AG04449 (cell line): ENCODE measurements around the gene HLA-F.

Experiments
- CTCF ChIA-PET: fragments of 350-600 bp; formaldehyde crosslinking; extraction: SDS; loops from one replicate; lab custom pipeline; 2021; ENCODE audit warnings: antibody characterized with exemption; lab: Yijun Ruan, JAX
- POLR2A ChIA-PET: fragments of 400-600, 350-600 bp; formaldehyde crosslinking; extraction: SDS; loops from one replicate; lab custom pipeline; 2020; ENCODE audit warnings: antibody characterized with exemption, inconsistent platforms; lab: Yijun Ruan, JAX
- DNase-seq: peaks from one replicate; pipeline ENCODE4 v3.0.0-alpha.2; 2010; ENCODE audit warnings: low read depth, low spot score
- H3K4me3 ChIP-seq: 2 replicates; pipeline ENCODE4 v1.5.1; 2011; ENCODE audit warnings: low read depth, mild to moderate bottlenecking, control low read depth, low read length
- TF ChIP-seq, protein P1 (sequence below): IDR thresholded peaks from one replicate; pipeline ENCODE4 v1.5.1; 2011; ENCODE audit warnings: mild to moderate bottlenecking, moderate library complexity, low read length, control low read depth, inconsistent platforms; ENCODE audit not compliant: insufficient read depth; ENCODE audit errors: missing control alignments

HLA-F gene

DNA sequence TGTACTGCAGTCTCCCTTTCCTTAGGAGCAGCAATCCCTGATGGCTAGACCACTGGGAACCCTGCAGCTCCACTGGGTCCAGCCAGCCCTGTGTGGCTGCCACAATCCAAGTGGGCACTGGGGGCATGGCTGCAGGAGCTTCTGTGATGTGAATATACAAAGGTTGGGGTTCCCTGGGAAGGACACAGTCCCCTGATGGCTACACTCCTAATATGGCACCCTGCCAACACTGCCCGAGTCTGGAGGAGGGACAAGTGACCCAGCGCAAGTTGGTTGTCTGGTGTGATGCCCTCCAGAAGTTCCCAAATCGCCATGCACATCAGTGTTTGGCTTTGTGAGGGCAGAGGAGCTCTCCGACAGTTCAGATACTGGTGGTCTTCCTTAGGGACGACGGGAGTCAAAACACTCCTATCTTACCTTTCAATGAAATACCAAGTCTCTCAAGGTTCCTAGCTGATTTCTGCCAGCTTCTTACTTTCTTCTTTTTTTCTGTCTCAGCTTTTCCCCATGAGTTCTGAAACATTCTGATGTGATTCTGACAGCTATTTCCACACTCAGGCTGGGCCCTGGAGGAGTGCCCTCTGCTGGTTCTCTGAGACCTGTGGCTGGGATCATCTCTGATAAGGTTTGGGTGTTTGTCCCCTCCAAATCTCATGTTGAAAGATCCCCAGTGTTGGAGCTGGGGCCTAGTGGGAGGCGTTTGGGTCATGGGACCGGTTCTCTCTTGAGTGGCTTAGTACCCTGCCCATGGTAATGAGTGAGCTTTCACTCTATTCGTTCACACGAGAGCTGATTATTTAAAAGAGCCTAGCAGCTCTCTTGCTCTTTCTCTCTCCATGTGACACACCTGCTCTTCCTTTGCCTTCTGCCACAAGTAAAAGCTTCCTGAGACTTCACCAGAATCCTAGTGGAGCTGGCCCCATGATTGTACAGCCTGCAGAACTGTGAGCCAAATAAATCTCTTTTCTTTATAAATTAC is 26.8 kb upstream of the HLA-F start:
- CTCF ChIA-PET, result interaction anchor here (0.9 to 5.3 kb wide), 13 partner anchors 9 to 57 kb away, joined by 3 to 93 read pairs (median 4); no protein-coding TSS in a partner anchor
- POLR2A ChIA-PET, result no interaction called here
- no peak overlapping the region for H3K4me3 ChIP-seq
- TF ChIP-seq, protein P1, sequence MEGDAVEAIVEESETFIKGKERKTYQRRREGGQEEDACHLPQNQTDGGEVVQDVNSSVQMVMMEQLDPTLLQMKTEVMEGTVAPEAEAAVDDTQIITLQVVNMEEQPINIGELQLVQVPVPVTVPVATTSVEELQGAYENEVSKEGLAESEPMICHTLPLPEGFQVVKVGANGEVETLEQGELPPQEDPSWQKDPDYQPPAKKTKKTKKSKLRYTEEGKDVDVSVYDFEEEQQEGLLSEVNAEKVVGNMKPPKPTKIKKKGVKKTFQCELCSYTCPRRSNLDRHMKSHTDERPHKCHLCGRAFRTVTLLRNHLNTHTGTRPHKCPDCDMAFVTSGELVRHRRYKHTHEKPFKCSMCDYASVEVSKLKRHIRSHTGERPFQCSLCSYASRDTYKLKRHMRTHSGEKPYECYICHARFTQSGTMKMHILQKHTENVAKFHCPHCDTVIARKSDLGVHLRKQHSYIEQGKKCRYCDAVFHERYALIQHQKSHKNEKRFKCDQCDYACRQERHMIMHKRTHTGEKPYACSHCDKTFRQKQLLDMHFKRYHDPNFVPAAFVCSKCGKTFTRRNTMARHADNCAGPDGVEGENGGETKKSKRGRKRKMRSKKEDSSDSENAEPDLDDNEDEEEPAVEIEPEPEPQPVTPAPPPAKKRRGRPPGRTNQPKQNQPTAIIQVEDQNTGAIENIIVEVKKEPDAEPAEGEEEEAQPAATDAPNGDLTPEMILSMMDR, result peak; percentile 46
- no peak for DNase-seq

DNA sequence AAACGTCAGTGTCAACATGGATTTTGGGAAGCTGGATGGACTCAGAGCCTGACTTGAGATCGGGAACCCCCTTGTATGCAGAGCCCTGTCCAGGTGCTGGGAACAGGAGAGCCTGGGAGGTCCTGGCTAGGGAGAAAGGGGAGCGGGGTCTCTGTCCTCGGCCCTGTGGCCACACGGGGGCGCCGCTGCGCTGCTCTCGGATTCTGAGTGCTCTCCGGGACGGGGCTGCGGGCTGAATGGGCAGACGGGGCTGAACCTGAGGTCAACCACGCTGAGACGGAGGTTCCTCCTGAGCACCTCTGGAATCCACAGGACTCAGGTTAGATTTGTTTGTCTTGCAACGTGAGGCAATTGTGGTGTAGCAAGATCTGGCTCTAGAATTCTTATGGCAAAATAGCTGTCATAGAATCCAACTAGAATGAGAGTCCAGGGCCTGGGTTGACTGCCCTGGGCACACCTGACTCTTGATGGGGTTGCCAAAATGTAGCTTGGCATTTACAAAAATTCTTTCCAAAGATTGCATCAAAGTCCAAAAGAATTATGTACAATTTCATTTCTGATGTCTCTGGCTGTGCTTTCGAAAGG is 20.6 kb upstream of the HLA-F start:
- POLR2A ChIA-PET, result no interaction called here
- DNase-seq, result no peak
- no peak overlapping the region for H3K4me3 ChIP-seq
- TF ChIP-seq, protein P1, result peak; percentile 91
- CTCF ChIA-PET, result interaction anchor here (0.6 to 1.5 kb wide), 10 partner anchors 13 to 429 kb away, joined by 3 to 15 read pairs (median 3); no protein-coding TSS in a partner anchor

DNA sequence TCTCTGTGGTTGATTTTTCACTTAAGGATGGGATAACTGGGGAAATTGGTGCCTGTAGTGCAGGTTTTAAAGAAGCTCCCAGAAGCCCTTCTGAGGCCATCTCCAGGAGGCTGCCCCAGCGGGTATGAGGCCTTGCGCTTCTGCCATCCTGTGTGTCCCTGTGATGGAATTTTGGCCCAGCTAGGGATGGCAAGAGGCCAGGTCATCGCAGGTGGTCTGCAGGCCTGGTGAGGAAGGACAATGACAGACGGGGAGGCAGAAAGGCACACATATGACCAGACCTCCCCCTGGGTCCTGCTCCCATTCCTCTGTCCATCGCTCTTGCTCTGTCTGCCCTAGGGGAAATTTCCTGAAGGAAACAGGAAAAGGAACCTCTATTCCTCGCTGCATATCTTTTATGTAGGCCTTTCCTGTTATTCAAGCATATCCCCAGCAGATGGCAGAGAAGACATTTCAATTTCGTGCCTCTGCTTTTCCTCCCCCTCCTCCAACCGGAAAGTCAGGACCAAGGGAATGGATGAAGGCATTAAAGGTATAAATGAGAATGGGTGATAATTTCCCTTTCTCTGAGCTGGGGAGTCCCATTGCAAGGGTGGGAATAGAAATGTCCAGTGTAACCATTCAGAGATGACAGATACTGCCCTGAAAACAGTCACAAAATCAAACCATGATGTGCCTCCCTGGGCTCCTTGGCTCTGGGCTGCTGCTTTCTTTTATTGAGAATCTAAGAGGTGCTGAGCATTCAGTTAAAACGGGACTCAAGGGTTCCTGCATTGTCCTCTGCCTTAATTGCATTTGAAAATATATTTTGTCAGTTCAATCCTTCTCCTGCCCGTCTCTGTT is 17.6 kb upstream of the HLA-F start:
- H3K4me3 ChIP-seq, result no peak overlapping the region
- TF ChIP-seq, protein P1, result peak; percentile 54
- ChIA-PET POLR2A (no interaction called here), CTCF (interaction anchor here (0.6 to 2.6 kb wide), 13 partner anchors 9 to 426 kb away, joined by 3 to 33 read pairs (median 4); no protein-coding TSS in a partner anchor)
- DNase-seq, result peak; percentile 10

- DNase-seq, result no peak
- POLR2A ChIA-PET, result no interaction called here
- TF ChIP-seq, protein P1, result no peak
- H3K4me3 ChIP-seq, result no peak overlapping the region
- CTCF ChIA-PET, result interaction anchor here (0.7 to 2.0 kb wide), 8 partner anchors 10 to 139 kb away, joined by 3 to 12 read pairs (median 4); no protein-coding TSS in a partner anchor
These were observed 14.6 kb upstream of the HLA-F start for GRCh38 chr6:29708432-29709179.

GRCh38 chr6:29709188-29709587 is 14.0 kb upstream of the HLA-F start:
- POLR2A ChIA-PET, result no interaction called here
- CTCF ChIA-PET, result interaction anchor here (1.0 to 1.9 kb wide), 5 partner anchors 10 to 139 kb away, joined by 3 to 5 read pairs (median 4); no protein-coding TSS in a partner anchor
- no peak overlapping the region for H3K4me3 ChIP-seq
- no peak for DNase-seq
- TF ChIP-seq, protein P1, result no peak
